GM12878 (cell line): Measurements from ENCODE around the gene FAM200B. TPM values are rescaled to one million over a fixed set of nuclear protein-coding genes. Genes with fewer than 3 reads are reported as not detected.

Experiments
- BCL3 ChIP-seq: IDR thresholded peaks from 2 replicates; pipeline ENCODE4 v1.6.1; 2011; ENCODE audit warnings: borderline replicate concordance, low read depth, mild to moderate bottlenecking, moderate library complexity, low read length; ENCODE audit not compliant: insufficient read depth, poor library complexity, severe bottlenecking
- BCLAF1 ChIP-seq: fragments of 450-650 bp; IDR thresholded peaks from 2 replicates; pipeline ENCODE4 v1.6.1; 2017; ENCODE audit warnings: antibody characterized with exemption, mild to moderate bottlenecking, moderate library complexity
- BHLHE40 ChIP-seq, 2 experiments: fragments of 450-650 bp in 1 of 2; IDR thresholded peaks; 2 replicates each; pipeline ENCODE4 v1.6.1; 2011 to 2017; ENCODE audit warnings: low read depth in 2 of 2, borderline replicate concordance in 1 of 2, improper control_type of control experiment in 1 of 2, low read length in 1 of 2, mild to moderate bottlenecking in 1 of 2
- CBX5 ChIP-seq: sonication (generic); IDR thresholded peaks from 2 replicates; pipeline ENCODE4 v1.6.1; 2016; ENCODE audit warnings: low read depth, moderate library complexity, mild to moderate bottlenecking, inconsistent platforms
- EP300 ChIP-seq, 2 experiments: fragments of 150-350 bp in 1 of 2; IDR thresholded peaks; 2 replicates each; pipeline ENCODE4 v1.6.1; 2011 to 2012; ENCODE audit warnings: low read depth in 2 of 2, low read length in 2 of 2, borderline replicate concordance in 1 of 2, improper control_type of control experiment in 1 of 2, inconsistent platforms in 1 of 2; ENCODE audit not compliant: control insufficient read depth in 1 of 2
- EZH2 ChIP-seq: IDR thresholded peaks from 2 replicates; pipeline ENCODE4 v1.6.1; 2012; ENCODE audit warnings: low read depth, mild to moderate bottlenecking, control low read depth, inconsistent platforms, low read length, borderline replicate concordance; ENCODE audit not compliant: control insufficient read depth
- JUND ChIP-seq: IDR thresholded peaks from 2 replicates; pipeline ENCODE4 v1.6.1; 2012; ENCODE audit warnings: low read depth, mild to moderate bottlenecking, low read length, improper control_type of control experiment, moderate library complexity
- LARP7 ChIP-seq: fragments of 450-650 bp; IDR thresholded peaks from 2 replicates; pipeline ENCODE4 v1.6.1; 2017; ENCODE audit warnings: mild to moderate bottlenecking
- NR2C1 ChIP-seq: fragments of 450-650 bp; IDR thresholded peaks from 2 replicates; pipeline ENCODE4 v1.6.1; 2017; ENCODE audit warnings: antibody characterized with exemption, mild to moderate bottlenecking, moderate library complexity
- NR2F1 ChIP-seq: fragments of 450-650 bp; conservative IDR thresholded peaks from 2 replicates; pipeline ENCODE4 v1.6.1; 2017; ENCODE audit warnings: mild to moderate bottlenecking
- PAX8 ChIP-seq: fragments of 450-650 bp; IDR thresholded peaks from 2 replicates; pipeline ENCODE4 v1.6.1; 2017; ENCODE audit warnings: mild to moderate bottlenecking, moderate library complexity
- RB1 ChIP-seq: fragments of 450-650 bp; formaldehyde crosslinking; IDR thresholded peaks from 2 replicates; pipeline ENCODE4 v1.6.1; 2017; ENCODE audit warnings: mild to moderate bottlenecking, borderline replicate concordance
- RUNX3 ChIP-seq: IDR thresholded peaks from 2 replicates; pipeline ENCODE4 v1.6.1; 2012; ENCODE audit warnings: low read length, inconsistent platforms
- SMARCA5 ChIP-seq: fragments of 450-650 bp; IDR thresholded peaks from 2 replicates; pipeline ENCODE4 v1.6.1; 2017; ENCODE audit warnings: mild to moderate bottlenecking
- SUZ12 ChIP-seq: fragments of 200-600 bp; sonication (generic); IDR thresholded peaks from one replicate; pipeline ENCODE4 v1.6.1; 2018; ENCODE audit warnings: antibody characterized with exemption, mild to moderate bottlenecking; ENCODE audit not compliant: unreplicated experiment
- TARDBP ChIP-seq: IDR thresholded peaks from 2 replicates; pipeline ENCODE4 v1.6.1; 2016; ENCODE audit warnings: borderline replicate concordance
- TBL1XR1 ChIP-seq: IDR thresholded peaks from 2 replicates; pipeline ENCODE4 v1.6.1; 2012; ENCODE audit warnings: low read depth, low read length, improper control_type of control experiment
- TCF7 ChIP-seq: IDR thresholded peaks from 2 replicates; pipeline ENCODE4 v1.6.1; 2014; ENCODE audit warnings: antibody characterized with exemption, borderline replicate concordance
- USF1 ChIP-seq: IDR thresholded peaks from 2 replicates; pipeline ENCODE4 v1.6.1; 2011; ENCODE audit warnings: borderline replicate concordance, low read depth, mild to moderate bottlenecking, moderate library complexity, mixed read lengths, low read length; ENCODE audit not compliant: insufficient read depth; ENCODE audit errors: extremely low read length
- ZBTB11 ChIP-seq: fragments of 450-650 bp; formaldehyde crosslinking; IDR thresholded peaks from 2 replicates; pipeline ENCODE4 v1.5.0; 2022; ENCODE audit warnings: mild to moderate bottlenecking, missing genetic modification characterization
- ZNF384 ChIP-seq: IDR thresholded peaks from 2 replicates; pipeline ENCODE4 v1.6.1; 2012; ENCODE audit warnings: low read depth, mild to moderate bottlenecking, low read length, improper control_type of control experiment, borderline replicate concordance
- polyA plus RNA-seq, 11 experiments: library from polyadenylated mRNA; depleted of rRNA in 4 of 11; unstranded in 6 of 11; stranded (reverse) in 5 of 11; fragments of >200 nt; fragmentation: Nextera tagmentation in 4 of 11; fragmentation: Illumina TruSeq in 1 of 11; extraction: Ambion mirVana in 4 of 11; extraction: Trizol in 1 of 11; gene quantifications; 1 replicate in 1 of 11; 2 replicates in 10 of 11; pipeline versions ENCODE4 v1.2.1 to v1.2.3, GENCODE V29; 2011 to 2016; ENCODE audit warnings: inconsistent platforms in 2 of 11, missing spikeins in 2 of 11, low read depth in 1 of 11
- total RNA-seq, 4 experiments: library from RNA; depleted of rRNA in 3 of 4; stranded (reverse); fragments of >200 nt in 3 of 4; fragmentation: Illumina TruSeq in 1 of 4; extraction: Trizol in 1 of 4; gene quantifications; 2 replicates each; pipeline versions ENCODE4 v1.2.1 to v1.2.3, GENCODE V29; 2013 to 2021

The FAM200B gene
- total and polyA plus RNA-seq, 10 of the 15 experiments (the other 5 are each of a cell fraction or from before 2014, with no cell fraction given): 13.8 to 48.5 (median 25.5) TPM

GRCh38 chr4:15654593-15655222 is 26.9 kb upstream of the FAM200B start (continued):
- TF ChIP-seq ZBTB11: no peak
- TF ChIP-seq NR2C1: no peak
- TF ChIP-seq EP300 (IDR thresholded peaks at IDR 0.05; ENCODE audit: borderline replicate concordance in 1 of 2, control insufficient read depth in 1 of 2, low read depth in 2 of 2, low read length in 2 of 2): no peak
- TF ChIP-seq RB1: no peak; the same call in 1 of the 2 replicates
- TF ChIP-seq CBX5: no peak
- peak in 1 of 2 experiments; percentile 56; a peak in 3 of 4 replicates for TF ChIP-seq BHLHE40 (IDR thresholded peaks at IDR 0.05; ENCODE audit: borderline replicate concordance in 1 of 2, low read depth in 2 of 2, low read length in 1 of 2)
- no peak for TF ChIP-seq RUNX3
- TF ChIP-seq BCLAF1: no peak
- TF ChIP-seq LARP7: peak; percentile 98; the same call in 1 of the 2 replicates
- TF ChIP-seq USF1: no peak
- TF ChIP-seq JUND: no peak
- TF ChIP-seq EZH2: no peak
- peak; percentile 74 for TF ChIP-seq SMARCA5
- no peak for TF ChIP-seq TCF7
- TF ChIP-seq SUZ12: no peak
- no peak for TF ChIP-seq TBL1XR1
- TF ChIP-seq NR2F1: peak; percentile 61; the same call in 1 of the 2 replicates
- no peak for TF ChIP-seq PAX8
- TF ChIP-seq TARDBP: no peak
- no peak for TF ChIP-seq ZNF384
- peak; percentile 7 for TF ChIP-seq BCL3
